ENCODE measurements around the gene PRXL2C. TPM values are rescaled to one million over a fixed set of nuclear protein-coding genes. Genes with fewer than 3 reads are reported as not detected.

The PRXL2C gene
- total and polyA plus RNA-seq, 7 experiments from 2014 or later, result 3.4 to 20.9 (median 5.1) TPM

Other genes with a start within 250 kb of the PRXL2C start
- 10 to 100 TPM in 1 of 5 experiments, 1 to 10 TPM in 4; 3.8 to 22.9 (median 5.5) TPM for gene ZNF367, start 236.9 kb downstream of the PRXL2C start, total RNA-seq
- 1 to 10 TPM in 1 of 2 donors, under 1 TPM in 1; 0.71 to 1.7 TPM for gene ZNF367, start 236.9 kb downstream of the PRXL2C start, polyA plus RNA-seq
- 10 to 100 TPM in 4 of 5 experiments, 1 to 10 TPM in 1; 6.6 to 40.3 (median 23.9) TPM for gene HABP4, start 205.1 kb downstream of the PRXL2C start, total RNA-seq
- 10 to 100 TPM; 15.9 to 36.6 TPM for gene HABP4, start 205.1 kb downstream of the PRXL2C start, polyA plus RNA-seq
- 10 to 100 TPM in 2 of 5 experiments, 1 to 10 TPM in 2, under 1 TPM in 1; 0.41 to 16.5 (median 9.4) TPM for gene CDC14B, start 35.5 kb downstream of the PRXL2C start, total RNA-seq
- 10 to 100 TPM in 1 of 2 donors, 1 to 10 TPM in 1; 9.3 to 11.0 TPM for gene CDC14B, start 35.5 kb downstream of the PRXL2C start, polyA plus RNA-seq
- 10 to 100 TPM; 10.7 to 33.8 (median 14.6) TPM for gene ZNF510, start 122.8 kb upstream of the PRXL2C start, total RNA-seq
- 10 to 100 TPM in 1 of 2 donors, 1 to 10 TPM in 1; 8.8 to 10.9 TPM for gene ZNF510, start 122.8 kb upstream of the PRXL2C start, polyA plus RNA-seq
- 10 to 100 TPM in 2 of 5 experiments, 1 to 10 TPM in 3; 6.2 to 12.4 (median 8.2) TPM for gene ZNF782, start 199.2 kb upstream of the PRXL2C start, total RNA-seq
- 1 to 10 TPM; 1.5 to 2.3 TPM for gene ZNF782, start 199.2 kb upstream of the PRXL2C start, polyA plus RNA-seq